BJ (cell line): Measurements from ENCODE around the gene PSMB10. TPM values are rescaled to one million over a fixed set of nuclear protein-coding genes. Genes with fewer than 3 reads are reported as not detected.

Source experiments
- CTCF ChIA-PET: fragments of 350-600 bp; formaldehyde crosslinking; extraction: SDS; loops from one replicate; lab custom pipeline; 2021; ENCODE audit warnings: antibody characterized with exemption, inconsistent platforms; lab: Yijun Ruan, JAX
- POLR2A ChIA-PET: fragments of 300-600 bp; sonication (Branson Sonifier 250); formaldehyde crosslinking; extraction: SDS; loops from one replicate; lab custom pipeline; 2021; ENCODE audit warnings: antibody characterized with exemption; lab: Charles Lee
- DNase-seq: peaks from one replicate; pipeline ENCODE4 v3.0.0-alpha.2; 2011; ENCODE audit warnings: low read depth
- H3K27me3 ChIP-seq: 2 replicates; pipeline ENCODE4 v1.6.0; 2011; ENCODE audit warnings: low read length; ENCODE audit not compliant: control insufficient read depth, insufficient read depth
- H3K36me3 ChIP-seq: 2 replicates; pipeline ENCODE4 v1.5.1; 2011; ENCODE audit warnings: low read length; ENCODE audit not compliant: control insufficient read depth, insufficient read depth
- H3K4me3 ChIP-seq: 2 replicates; pipeline ENCODE4 v1.5.1; 2011; ENCODE audit warnings: low read depth, mild to moderate bottlenecking, control low read depth, low read length
- polyA plus RNA-seq: library from polyadenylated mRNA; depleted of rRNA; stranded (reverse); fragments of >200 nt; gene quantifications from 2 replicates; pipeline ENCODE4 v1.2.3, GENCODE V29; 2011
- TF ChIP-seq, protein P1 (sequence below): IDR thresholded peaks from 2 replicates; pipeline ENCODE4 v1.5.1; 2011; ENCODE audit warnings: low read depth, mild to moderate bottlenecking, control low read depth, inconsistent platforms, low read length, moderate library complexity; ENCODE audit not compliant: insufficient read depth

Gene PSMB10
- polyA plus RNA-seq, 1 experiment: 29.1 TPM

DNA sequence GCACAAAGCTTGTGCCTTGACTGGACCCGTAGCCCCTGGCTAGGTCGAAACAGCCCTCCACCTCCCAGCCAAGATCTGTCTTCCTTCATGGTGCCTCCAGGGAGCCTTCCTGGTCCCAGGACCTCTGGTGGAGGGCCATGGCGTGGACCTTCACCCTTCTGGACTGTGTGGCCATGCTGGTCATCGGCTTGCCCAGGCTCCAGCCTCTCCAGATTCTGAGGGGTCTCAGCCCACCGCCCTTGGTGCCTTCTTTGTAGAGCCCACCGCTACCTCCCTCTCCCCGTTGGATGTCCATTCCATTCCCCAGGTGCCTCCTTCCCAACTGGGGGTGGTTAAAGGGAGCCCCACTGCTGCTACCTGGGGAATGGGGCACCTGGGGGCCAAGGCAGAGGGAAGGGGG is 8.5 kb downstream of the PSMB10 start:
- POLR2A ChIA-PET: no interaction called here
- H3K27me3 ChIP-seq: no peaks in the 10 kb centered on the region
- peaks cover 24% of the 10 kb centered on the region for H3K36me3 ChIP-seq
- CTCF ChIA-PET: interaction anchor here (0.6 to 12.9 kb wide), 21 partner anchors 9 to 407 kb away, joined by 3 to 155 read pairs (median 4); partner anchors contain the start of genes NRN1L, PSKH1 and PSMB10
- DNase-seq: no peak
- TF ChIP-seq, protein P1, sequence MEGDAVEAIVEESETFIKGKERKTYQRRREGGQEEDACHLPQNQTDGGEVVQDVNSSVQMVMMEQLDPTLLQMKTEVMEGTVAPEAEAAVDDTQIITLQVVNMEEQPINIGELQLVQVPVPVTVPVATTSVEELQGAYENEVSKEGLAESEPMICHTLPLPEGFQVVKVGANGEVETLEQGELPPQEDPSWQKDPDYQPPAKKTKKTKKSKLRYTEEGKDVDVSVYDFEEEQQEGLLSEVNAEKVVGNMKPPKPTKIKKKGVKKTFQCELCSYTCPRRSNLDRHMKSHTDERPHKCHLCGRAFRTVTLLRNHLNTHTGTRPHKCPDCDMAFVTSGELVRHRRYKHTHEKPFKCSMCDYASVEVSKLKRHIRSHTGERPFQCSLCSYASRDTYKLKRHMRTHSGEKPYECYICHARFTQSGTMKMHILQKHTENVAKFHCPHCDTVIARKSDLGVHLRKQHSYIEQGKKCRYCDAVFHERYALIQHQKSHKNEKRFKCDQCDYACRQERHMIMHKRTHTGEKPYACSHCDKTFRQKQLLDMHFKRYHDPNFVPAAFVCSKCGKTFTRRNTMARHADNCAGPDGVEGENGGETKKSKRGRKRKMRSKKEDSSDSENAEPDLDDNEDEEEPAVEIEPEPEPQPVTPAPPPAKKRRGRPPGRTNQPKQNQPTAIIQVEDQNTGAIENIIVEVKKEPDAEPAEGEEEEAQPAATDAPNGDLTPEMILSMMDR: no peak
- H3K4me3 ChIP-seq: no peak overlapping the region

DNA sequence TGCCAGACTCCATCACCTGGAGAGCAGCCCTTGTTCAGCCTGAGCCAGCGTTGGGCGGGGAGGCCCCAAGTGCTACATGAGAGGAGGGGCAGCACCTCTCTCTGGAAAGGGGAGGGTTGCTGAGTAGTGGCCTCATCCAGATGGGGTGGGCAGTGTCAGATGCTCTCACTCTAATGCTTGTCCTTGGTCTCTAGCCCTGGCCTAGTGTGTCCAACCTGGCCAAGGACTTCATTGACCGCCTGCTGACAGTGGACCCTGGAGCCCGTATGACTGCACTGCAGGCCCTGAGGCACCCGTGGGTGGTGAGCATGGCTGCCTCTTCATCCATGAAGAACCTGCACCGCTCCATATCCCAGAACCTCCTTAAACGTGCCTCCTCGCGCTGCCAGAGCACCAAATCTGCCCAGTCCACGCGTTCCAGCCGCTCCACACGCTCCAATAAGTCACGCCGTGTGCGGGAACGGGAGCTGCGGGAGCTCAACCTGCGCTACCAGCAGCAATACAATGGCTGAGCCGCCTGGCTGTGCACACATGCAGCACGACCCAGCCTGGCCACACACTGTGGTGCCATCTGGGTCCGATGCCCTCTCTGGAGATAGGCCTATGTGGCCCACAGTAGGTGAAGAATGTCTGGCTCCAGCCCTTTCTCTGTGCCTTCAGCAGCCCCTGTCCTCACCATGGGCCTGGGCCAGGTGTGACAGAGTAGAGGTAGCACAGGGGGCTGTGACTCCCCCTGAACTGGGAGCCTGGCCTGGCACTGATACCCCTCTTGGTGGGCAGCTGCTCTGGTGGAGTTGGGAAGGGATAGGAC is 9.3 kb downstream of the PSMB10 start:
- TF ChIP-seq, protein P1: no peak
- no peaks in the 10 kb centered on the region for H3K27me3 ChIP-seq
- peaks cover 25% of the 10 kb centered on the region for H3K36me3 ChIP-seq
- no peak for DNase-seq
- no peak overlapping the region for H3K4me3 ChIP-seq
- POLR2A ChIA-PET: no interaction called here
- CTCF ChIA-PET: interaction anchor here (0.7 to 12.9 kb wide), 15 partner anchors 8 to 381 kb away, joined by 3 to 155 read pairs (median 4); partner anchors contain the start of genes NRN1L and PSKH1

DNA sequence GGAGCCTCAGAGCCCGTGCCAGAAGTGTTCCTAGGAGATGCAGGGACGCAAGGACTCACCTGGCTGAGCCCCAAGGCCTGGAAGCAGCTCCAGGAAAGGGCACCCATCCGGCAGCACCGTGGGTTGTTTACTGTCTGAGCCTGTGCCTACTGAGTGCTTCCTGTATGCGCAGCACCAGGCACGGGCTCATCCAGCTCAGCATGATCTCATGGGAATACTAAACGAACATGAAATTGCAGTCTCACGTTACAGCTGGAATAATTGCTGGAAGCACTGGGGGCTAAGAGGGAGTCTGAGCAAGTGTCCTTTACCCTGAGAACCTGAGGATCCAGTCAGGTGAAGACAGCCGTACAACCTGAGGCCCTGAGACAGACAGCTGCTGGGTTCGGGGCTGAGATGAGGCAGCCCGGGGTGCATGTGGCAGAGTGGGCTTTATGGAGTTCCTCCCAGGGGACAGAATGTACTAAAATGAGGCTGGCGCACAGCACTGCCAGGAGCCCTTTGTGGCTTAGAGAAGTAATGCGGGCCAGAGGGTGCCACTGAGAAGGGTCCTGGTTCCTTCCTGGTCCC is 10.4 kb downstream of the PSMB10 start:
- ChIA-PET POLR2A (no interaction called here), CTCF (interaction anchor here (0.7 to 12.9 kb wide), 12 partner anchors 9 to 405 kb away, joined by 3 to 155 read pairs (median 3); partner anchors contain the start of gene NRN1L)
- DNase-seq: no peak
- Histone ChIP-seq H3K4me3 (no peak overlapping the region), H3K27me3 (no peaks in the 10 kb centered on the region), H3K36me3 (peaks cover 25% of the 10 kb centered on the region)
- TF ChIP-seq, protein P1: 0 out of 2 replicates have a peak, but pooled peaks have one; percentile 7

DNA sequence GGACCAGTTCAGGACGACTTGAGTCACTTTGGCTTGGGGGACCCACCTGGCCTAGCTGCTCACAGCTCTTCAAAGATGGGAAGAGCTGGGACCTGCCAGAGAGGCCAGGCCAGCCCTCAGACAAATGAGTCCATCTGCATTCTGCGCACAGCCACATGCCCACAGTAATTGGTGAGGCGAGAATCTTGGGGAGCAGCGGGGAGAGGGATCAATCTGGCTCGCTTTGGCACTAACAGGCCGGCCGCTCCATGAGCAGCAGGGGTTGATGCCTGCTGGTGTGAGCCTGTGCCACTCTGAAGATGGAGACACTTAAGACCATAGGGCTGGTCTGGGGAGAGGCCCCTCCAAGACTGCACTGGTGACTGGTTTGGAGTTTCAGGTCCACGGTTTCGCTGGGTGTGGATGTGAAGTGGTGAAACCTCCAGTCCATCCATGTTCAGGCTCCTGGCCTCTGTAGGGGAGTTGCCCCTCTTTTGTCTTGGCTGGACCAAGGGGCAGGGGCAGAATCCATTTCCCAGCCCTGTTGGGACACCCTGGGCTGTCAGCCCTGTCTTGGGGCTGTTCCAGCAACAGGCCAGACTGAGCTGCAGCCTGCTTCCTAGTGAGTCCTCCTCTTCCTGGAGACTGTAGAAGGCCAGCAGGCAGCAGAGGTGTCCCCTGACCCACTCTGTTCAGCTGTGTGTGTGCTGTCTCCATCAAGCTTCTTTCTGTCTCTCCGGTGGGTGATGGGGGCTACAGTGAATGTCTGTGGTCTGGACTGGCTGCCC is 12.3 kb downstream of the PSMB10 start:
- POLR2A ChIA-PET: interaction anchor here (0.6 kb wide), 1 partner anchor 12 kb away, joined by 5 read pairs; no protein-coding TSS in a partner anchor
- no peak for DNase-seq
- Histone ChIP-seq H3K27me3 (no peaks in the 10 kb centered on the region), H3K4me3 (no peak overlapping the region), H3K36me3 (peaks cover 23% of the 10 kb centered on the region)
- CTCF ChIA-PET: interaction anchor here (0.6 to 5.1 kb wide), 7 partner anchors 9 to 403 kb away, joined by 3 to 38 read pairs (median 4); no protein-coding TSS in a partner anchor
- TF ChIP-seq, protein P1: no peak
